ENCODE measurements around the gene PACSIN3. TPM values are rescaled to one million over a fixed set of nuclear protein-coding genes. Genes with fewer than 3 reads are reported as not detected.

The PACSIN3 gene
- total and polyA plus RNA-seq, 2 of the 13 experiments (the other 11 are each of a cell fraction or from before 2014, with no cell fraction given): 47.9 to 93.3 TPM

GRCh38 chr11:47176328-47177228 lies 9.7 kb downstream of the PACSIN3 start, which contains the start of gene ARFGAP2 (continued):
- no peak for TF ChIP-seq MLXIP (CRISPR knock-in tag; IDR thresholded peaks at IDR 0.05; ENCODE audit: borderline replicate concordance)
- TF ChIP-seq IRF1 (CRISPR knock-in tag; IDR thresholded peaks at IDR 0.05; ENCODE audit: low read depth): no peak
- no peak for TF ChIP-seq ZNF550 (CRISPR knock-in tag; IDR thresholded peaks at IDR 0.05; ENCODE audit: borderline replicate concordance)
- 0 out of 2 replicates have a peak, but pooled peaks have one; percentile 15 for TF ChIP-seq HNF1B (CRISPR knock-in tag; IDR thresholded peaks at IDR 0.05)
- TF ChIP-seq NCOR1 (IDR thresholded peaks at IDR 0.05; ENCODE audit: borderline replicate concordance, low read length): no peak; the same call in 1 of the 2 replicates
- TF ChIP-seq ZBTB37 (CRISPR knock-in tag; IDR thresholded peaks at IDR 0.05): no peak
- no peak for TF ChIP-seq HOXD1 (CRISPR knock-in tag; IDR thresholded peaks at IDR 0.05)
- TF ChIP-seq ZNF839 (CRISPR knock-in tag; IDR thresholded peaks at IDR 0.05; ENCODE audit: borderline replicate concordance): no peak
- TF ChIP-seq CC2D1A (CRISPR knock-in tag; IDR thresholded peaks at IDR 0.05): no peak
- TF ChIP-seq NFIB (CRISPR knock-in tag; IDR thresholded peaks at IDR 0.05; ENCODE audit: borderline replicate concordance): no peak
- TF ChIP-seq KAT2B (IDR thresholded peaks at IDR 0.05; ENCODE audit: borderline replicate concordance, low read depth, low read length): no peak
- no peak for TF ChIP-seq RNF219 (CRISPR knock-in tag; IDR thresholded peaks at IDR 0.05)
- no peak; the same call in 1 of the 2 replicates for TF ChIP-seq TOPORS (CRISPR knock-in tag; IDR thresholded peaks at IDR 0.05)
- TF ChIP-seq ZNF737 (CRISPR knock-in tag; IDR thresholded peaks at IDR 0.05; ENCODE audit: borderline replicate concordance): 0 out of 2 replicates have a peak, but pooled peaks have one; percentile 19
- peak; percentile 95 for TF ChIP-seq POLR2G (IDR thresholded peaks at IDR 0.05; ENCODE audit: low read depth, low read length)
- peak; percentile 84 for TF ChIP-seq HDAC1 (CRISPR knock-in tag; IDR thresholded peaks at IDR 0.05)
- no peak for TF ChIP-seq SP140L (CRISPR knock-in tag; IDR thresholded peaks at IDR 0.05; ENCODE audit: borderline replicate concordance)
